ENCODE results near the gene CXCL14. TPM values are rescaled to one million over a fixed set of nuclear protein-coding genes. Genes with fewer than 3 reads are reported as not detected.

Gene CXCL14
- total and polyA plus RNA-seq, 2 of the 13 experiments (the other 11 are each of a cell fraction or from before 2014, with no cell fraction given): not detected

DNA sequence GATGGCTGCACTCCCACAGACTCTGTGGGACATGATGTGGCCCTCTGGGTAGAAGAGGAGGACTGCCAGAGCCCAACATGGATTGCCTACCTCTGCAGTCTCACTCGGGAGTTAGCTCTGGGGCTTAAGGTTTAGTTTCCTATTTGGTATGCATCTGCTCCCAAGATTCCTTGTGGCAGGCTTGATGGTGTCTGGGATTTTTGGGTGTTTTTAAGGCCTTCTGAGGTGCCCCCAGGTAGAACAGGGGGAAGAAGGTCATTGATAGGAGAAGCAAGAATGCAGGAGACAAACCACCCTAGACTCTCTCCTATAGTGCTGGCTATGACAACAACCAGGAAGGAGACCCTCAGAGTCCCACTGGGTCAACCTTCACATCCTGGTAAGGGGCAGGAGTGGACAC is 46.7 kb upstream of the CXCL14 start (continued):
- TF ChIP-seq, protein P1, sequence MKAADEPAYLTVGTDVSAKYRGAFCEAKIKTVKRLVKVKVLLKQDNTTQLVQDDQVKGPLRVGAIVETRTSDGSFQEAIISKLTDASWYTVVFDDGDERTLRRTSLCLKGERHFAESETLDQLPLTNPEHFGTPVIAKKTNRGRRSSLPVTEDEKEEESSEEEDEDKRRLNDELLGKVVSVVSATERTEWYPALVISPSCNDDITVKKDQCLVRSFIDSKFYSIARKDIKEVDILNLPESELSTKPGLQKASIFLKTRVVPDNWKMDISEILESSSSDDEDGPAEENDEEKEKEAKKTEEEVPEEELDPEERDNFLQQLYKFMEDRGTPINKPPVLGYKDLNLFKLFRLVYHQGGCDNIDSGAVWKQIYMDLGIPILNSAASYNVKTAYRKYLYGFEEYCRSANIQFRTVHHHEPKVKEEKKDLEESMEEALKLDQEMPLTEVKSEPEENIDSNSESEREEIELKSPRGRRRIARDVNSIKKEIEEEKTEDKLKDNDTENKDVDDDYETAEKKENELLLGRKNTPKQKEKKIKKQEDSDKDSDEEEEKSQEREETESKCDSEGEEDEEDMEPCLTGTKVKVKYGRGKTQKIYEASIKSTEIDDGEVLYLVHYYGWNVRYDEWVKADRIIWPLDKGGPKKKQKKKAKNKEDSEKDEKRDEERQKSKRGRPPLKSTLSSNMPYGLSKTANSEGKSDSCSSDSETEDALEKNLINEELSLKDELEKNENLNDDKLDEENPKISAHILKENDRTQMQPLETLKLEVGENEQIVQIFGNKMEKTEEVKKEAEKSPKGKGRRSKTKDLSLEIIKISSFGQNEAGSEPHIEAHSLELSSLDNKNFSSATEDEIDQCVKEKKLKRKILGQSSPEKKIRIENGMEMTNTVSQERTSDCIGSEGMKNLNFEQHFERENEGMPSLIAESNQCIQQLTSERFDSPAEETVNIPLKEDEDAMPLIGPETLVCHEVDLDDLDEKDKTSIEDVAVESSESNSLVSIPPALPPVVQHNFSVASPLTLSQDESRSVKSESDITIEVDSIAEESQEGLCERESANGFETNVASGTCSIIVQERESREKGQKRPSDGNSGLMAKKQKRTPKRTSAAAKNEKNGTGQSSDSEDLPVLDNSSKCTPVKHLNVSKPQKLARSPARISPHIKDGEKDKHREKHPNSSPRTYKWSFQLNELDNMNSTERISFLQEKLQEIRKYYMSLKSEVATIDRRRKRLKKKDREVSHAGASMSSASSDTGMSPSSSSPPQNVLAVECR (CRISPR knock-in tag; IDR thresholded peaks at IDR 0.05; ENCODE audit: borderline replicate concordance): no peak

DNA sequence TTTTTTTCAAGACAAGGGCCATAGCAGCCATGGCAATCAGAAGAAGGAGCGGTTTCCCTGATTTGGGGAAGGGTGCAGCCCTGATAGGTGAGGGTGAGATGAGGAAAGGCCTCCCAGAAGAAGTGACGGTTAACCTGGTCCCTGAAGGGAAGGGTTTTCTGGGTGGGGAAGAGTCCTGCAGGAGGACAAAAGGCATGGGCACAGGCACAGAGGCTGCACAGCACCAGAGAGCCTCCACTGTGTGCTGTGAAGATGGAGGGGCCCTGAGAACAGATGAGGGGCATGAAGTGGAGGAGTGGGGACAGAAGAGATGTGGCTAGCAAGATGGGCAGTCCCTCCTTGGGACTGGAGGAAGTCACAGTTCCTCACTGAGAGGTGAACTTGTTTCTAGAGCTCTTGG is 46.3 kb upstream of the CXCL14 start:
- BruUV-seq (replicated peaks): no TSS peak
- Histone ChIP-seq H3K27me3 (ENCODE audit: control insufficient read depth in 1 of 2, insufficient read depth in 2 of 2, low read length in 2 of 2) (no peaks in the 10 kb centered on the region; a peak in 2 of 5 replicates), H3K4me3 (replicated peaks in 1 of 3; ENCODE audit: insufficient read depth in 1 of 3, low read depth in 2 of 3, low read length in 3 of 3) (no peak overlapping the region), H3K9ac (ENCODE audit: insufficient read depth, low read depth, low read length) (no peak overlapping the region), H2AFZ (ENCODE audit: low read length) (no peak overlapping the region), H3K36me3 (replicated peaks in 1 of 2; ENCODE audit: control insufficient read depth in 1 of 2, insufficient read depth in 2 of 2, low read length in 2 of 2) (no peaks in the 10 kb centered on the region), H3K79me2 (ENCODE audit: insufficient read depth, low read length) (no peaks in the 10 kb centered on the region), H3K4me2 (ENCODE audit: low read depth, low read length) (no peak overlapping the region), H3K9me3 (ENCODE audit: low read length) (no peaks in the 10 kb centered on the region), H3K4me1 (ENCODE audit: insufficient read depth, low read length) (no peaks in the 10 kb centered on the region), H4K20me1 (ENCODE audit: insufficient read depth, low read length) (no peaks in the 10 kb centered on the region), H3K27ac (ENCODE audit: extremely low read length, insufficient read depth, low read length) (no peak overlapping the region)
- CTCF ChIA-PET (ENCODE audit: low intra/inter-chr PET ratio, low total read pairs): no interaction called here
- WGBS (ENCODE audit: low lambda C conversion rate): 20% methylated on average over 2 of the region's 2 CpGs
- no peak for ATAC-seq
- DNase-seq (ENCODE audit: low spot score): no peak
- FAIRE-seq: no peak
- intact Hi-C loops (cut with micrococcal nuclease; ENCODE audit: unreplicated experiment): no loop called here
- TF ChIP-seq GATAD2A (CRISPR knock-in tag; IDR thresholded peaks at IDR 0.05) (no peak), ZNF260 (CRISPR knock-in tag; IDR thresholded peaks at IDR 0.05; ENCODE audit: borderline replicate concordance, low read depth) (no peak), PAF1 (CRISPR knock-in tag; IDR thresholded peaks at IDR 0.05) (no peak)
- in situ Hi-C loops (cut with HindIII; ENCODE audit: extremely low pct_ligation_motif_present, low pct_unique_long_range_greater_than_20kb): no loop called here
- POLR2A ChIA-PET: no interaction called here

All from HepG2 (cell line).